NCI-H526 (cell line): ENCODE results near the gene E2F4.

Experiments
- DNase-seq, 2 experiments: peaks; one replicate each; lab custom pipeline; 2025; lab: John Stamatoyannopoulos, UW

Gene E2F4

GRCh38 chr16:67190448-67191399, 1.2 kb upstream of the E2F4 start:
- DNase-seq, result no peak

- DNase-seq, result no peak
Measured at GRCh38 chr16:67191411-67191994, 452 bp upstream of the E2F4 start.

- no peak for DNase-seq
Measured at GRCh38 chr16:67192781-67193361, 916 bp downstream of the E2F4 start.

- no peak for DNase-seq
Measured at GRCh38 chr16:67193536-67193935, 1.6 kb downstream of the E2F4 start.

GRCh38 chr16:67194260-67194659, 2.3 kb downstream of the E2F4 start:
- no peak for DNase-seq

- no peak for DNase-seq
Measured at GRCh38 chr16:67195676-67196075, 3.7 kb downstream of the E2F4 start.

- no peak for DNase-seq
Measured at GRCh38 chr16:67196881-67197280, 4.9 kb downstream of the E2F4 start.

GRCh38 chr16:67197704-67198103, 5.7 kb downstream of the E2F4 start:
- DNase-seq, result no peak

GRCh38 chr16:67198238-67198734, 6.3 kb downstream of the E2F4 start:
- peak; percentile 35 to 68 for DNase-seq

- peak; percentile 11 to 69 for DNase-seq
Measured at GRCh38 chr16:67199011-67199807, 7.3 kb downstream of the E2F4 start, which contains the start of gene ELMO3. Gene ELMO3 (plus strand): TSS chr16:67199131. CDS start chr16:67199327, 196 bp downstream.

- peak; percentile 3 to 20 for DNase-seq
Measured at GRCh38 chr16:67199808-67200198, 7.8 kb downstream of the E2F4 start.

- no peak for DNase-seq
Measured at GRCh38 chr16:67200491-67200890, 8.5 kb downstream of the E2F4 start.

GRCh38 chr16:67201411-67202345, 9.7 kb downstream of the E2F4 start:
- no peak for DNase-seq

- DNase-seq, result no peak
Measured at GRCh38 chr16:67202426-67202825, 10.5 kb downstream of the E2F4 start.

GRCh38 chr16:67202956-67203493, 11.1 kb downstream of the E2F4 start:
- DNase-seq, result no peak

- DNase-seq, result no peak
Measured at GRCh38 chr16:67204076-67204475, 12.1 kb downstream of the E2F4 start.

GRCh38 chr16:67206129-67206837, 14.3 kb downstream of the E2F4 start:
- DNase-seq, result no peak

GRCh38 chr16:67206838-67207248, 14.9 kb downstream of the E2F4 start:
- no peak for DNase-seq

GRCh38 chr16:67207249-67208091, 15.5 kb downstream of the E2F4 start:
- DNase-seq, result no peak
